A549 (cell line): ENCODE results near the gene NRXN3. TPM values are rescaled to one million over a fixed set of nuclear protein-coding genes. Genes with fewer than 3 reads are reported as not detected.

Experiments
- ATAC-seq, 2 experiments: fragments of 200-7000 bp in 1 of 2; fragments of >200 bp in 1 of 2; cut with Nextera tagmentation in 1 of 2; cut with Tn5 transposase in 1 of 2; 3 replicates each; pipeline versions ENCODE4 v1.8.0 to v1.9.1; 2018 to 2020; ENCODE audit warnings: mild to moderate bottlenecking in 1 of 2, moderate library complexity in 1 of 2
- CTCF ChIA-PET: fragments of 300-600 bp; sonication (Branson Sonifier 250); formaldehyde crosslinking; extraction: SDS; loops from one replicate; lab custom pipeline; 2021; ENCODE audit warnings: antibody characterized with exemption, inconsistent platforms; lab: Yijun Ruan, JAX
- POLR2A ChIA-PET: fragments of 350-600 bp; formaldehyde crosslinking; extraction: SDS; loops from one replicate; lab custom pipeline; 2021; ENCODE audit warnings: antibody characterized with exemption, inconsistent platforms; lab: Yijun Ruan, JAX
- DNase-seq, 2 experiments: peaks; one replicate each; pipeline versions ENCODE4 v3.0.0 to v3.0.0-alpha.2; 2011 to 2016; ENCODE audit warnings: low read depth in 1 of 2, low spot score in 1 of 2
- FAIRE-seq: peaks from 2 replicates; lab custom pipeline; 2011; peaks lifted over from hg19 to GRCh38; lab: Jason Lieb, UNC
- H3K27ac ChIP-seq, 2 experiments: fragments of >200 bp; sonication (Bioruptor Twin); formaldehyde crosslinking; 3 replicates each; pipeline ENCODE4 v1.5.1; 2016 to 2017
- H3K4me1 ChIP-seq: fragments of >200 bp; sonication (Bioruptor Twin); formaldehyde crosslinking; 3 replicates; pipeline ENCODE4 v1.6.1; 2016
- H3K4me2 ChIP-seq: fragments of >200 bp; sonication (Bioruptor Twin); formaldehyde crosslinking; 3 replicates; pipeline ENCODE4 v1.6.1; 2016
- H3K4me3 ChIP-seq: fragments of >200 bp; sonication (Bioruptor Twin); formaldehyde crosslinking; 3 replicates; pipeline ENCODE4 v1.5.1; 2016
- H3K9me3 ChIP-seq: fragments of >200 bp; sonication (Bioruptor Twin); formaldehyde crosslinking; 3 replicates; pipeline ENCODE4 v1.6.1; 2016
- CBX2 ChIP-seq: fragments of 200-600 bp; sonication (generic); IDR thresholded peaks from 2 replicates; pipeline ENCODE4 v1.6.1; 2016; ENCODE audit warnings: low read depth, mild to moderate bottlenecking, borderline replicate concordance
- CHD4 ChIP-seq: fragments of 200-600 bp; sonication (generic); IDR thresholded peaks from 2 replicates; pipeline ENCODE4 v1.6.1; 2016; ENCODE audit warnings: antibody characterized with exemption, mild to moderate bottlenecking, borderline replicate concordance
- EHMT2 ChIP-seq: fragments of 200-600 bp; sonication (generic); IDR thresholded peaks from 2 replicates; pipeline ENCODE4 v1.6.1; 2016; ENCODE audit warnings: antibody characterized with exemption, low read depth, mild to moderate bottlenecking, moderate library complexity
- EP300 ChIP-seq, 2 experiments: fragments of >200 bp; sonication (Bioruptor Twin); formaldehyde crosslinking; IDR thresholded peaks; 2 replicates in 1 of 2; 3 replicates in 1 of 2; pipeline ENCODE4 v1.6.1; 2016 to 2017
- FOSL2 ChIP-seq, 2 experiments: fragments of 450-650 bp in 1 of 2; fragments of >200 bp in 1 of 2; sonication (Bioruptor Twin) in 1 of 2; formaldehyde crosslinking; IDR thresholded peaks; 2 replicates each; pipeline versions ENCODE4 v1.5.0 to v1.6.1; 2016 to 2020; ENCODE audit warnings: mild to moderate bottlenecking in 1 of 2, moderate library complexity in 1 of 2
- HEYL ChIP-seq: fragments of 250-450 bp; sonication (Bioruptor Pico); IDR thresholded peaks from 2 replicates; pipeline ENCODE4 v1.8.0; 2021; ENCODE audit warnings: mild to moderate bottlenecking, moderate library complexity
- HOXA7 ChIP-seq: fragments of 250-450 bp; sonication (Bioruptor Pico); IDR thresholded peaks from 2 replicates; pipeline ENCODE4 v1.5.0; 2020; ENCODE audit warnings: mild to moderate bottlenecking, moderate library complexity
- HOXB13 ChIP-seq: fragments of 250-450 bp; sonication (Bioruptor Pico); IDR thresholded peaks from 2 replicates; pipeline ENCODE4 v1.5.0; 2020; ENCODE audit warnings: low read depth, mild to moderate bottlenecking, moderate library complexity
- HOXB5 ChIP-seq: fragments of 250-450 bp; sonication (Bioruptor Pico); IDR thresholded peaks from 2 replicates; pipeline ENCODE4 v1.5.0; 2020; ENCODE audit warnings: mild to moderate bottlenecking, moderate library complexity
- JUN ChIP-seq, 2 experiments: fragments of >200 bp; sonication (Bioruptor Twin); formaldehyde crosslinking; IDR thresholded peaks; 2 replicates in 1 of 2; 3 replicates in 1 of 2; pipeline ENCODE4 v1.6.1; 2016 to 2017
- MAFK ChIP-seq: fragments of 450-650 bp; IDR thresholded peaks from 2 replicates; pipeline ENCODE4 v1.6.1; 2014; ENCODE audit not compliant: partially characterized antibody
- MAZ ChIP-seq: fragments of 150-350 bp; IDR thresholded peaks from 2 replicates; pipeline ENCODE4 v1.6.1; 2014; ENCODE audit warnings: antibody characterized with exemption, low read depth, low read length, borderline replicate concordance
- NPAS2 ChIP-seq: fragments of 250-450 bp; sonication (Bioruptor Pico); IDR thresholded peaks from 2 replicates; pipeline ENCODE4 v1.8.0; 2022; ENCODE audit warnings: mild to moderate bottlenecking, moderate library complexity, borderline replicate concordance
- RCOR1 ChIP-seq: fragments of 150-350 bp; IDR thresholded peaks from 2 replicates; pipeline ENCODE4 v1.6.1; 2014; ENCODE audit warnings: antibody characterized with exemption, low read length, low read depth
- SMC3 ChIP-seq: fragments of >200 bp; sonication (Bioruptor Twin); formaldehyde crosslinking; IDR thresholded peaks from 3 replicates; pipeline ENCODE4 v1.6.1; 2018; ENCODE audit warnings: inconsistent platforms
- TFCP2L1 ChIP-seq: fragments of 250-450 bp; sonication (Bioruptor Pico); IDR thresholded peaks from 2 replicates; pipeline ENCODE4 v1.5.0; 2021; ENCODE audit warnings: mild to moderate bottlenecking
- WGBS: methylation state at CpG from one replicate; pipeline ENCODE4 v1.1.6; 2017; ENCODE audit errors: missing lambda C conversion rate; 5-methylcytosine and 5-hydroxymethylcytosine counted together
- polyA plus RNA-seq, 4 experiments: library from polyadenylated mRNA; depleted of rRNA in 3 of 4; stranded (reverse); fragments of >200 nt; fragmentation: RNase III in 1 of 4; extraction: RNeasy Plus Mini Kit Qiagen cat#74134 plus additional on column Dnase treatment in 1 of 4; gene quantifications; 2 replicates in 3 of 4; 3 replicates in 1 of 4; pipeline ENCODE4 v1.2.3, GENCODE V29; 2011 to 2017
- TF ChIP-seq, protein P1 (sequence below): fragments of 150-350 bp; IDR thresholded peaks from 2 replicates; pipeline ENCODE4 v1.6.1; 2014; ENCODE audit warnings: low read depth, mild to moderate bottlenecking, low read length
- TF ChIP-seq, protein P2 (sequence below): fragments of >200 bp; sonication (Bioruptor Twin); formaldehyde crosslinking; IDR thresholded peaks from 3 replicates; pipeline ENCODE4 v1.5.1; 2016
- TF ChIP-seq, protein P3 (sequence below): IDR thresholded peaks from 2 replicates; pipeline ENCODE4 v1.6.1; 2012
- TF ChIP-seq, protein P4 (sequence below): fragments of 200-600 bp; sonication (generic); IDR thresholded peaks from 2 replicates; pipeline ENCODE4 v1.6.1; 2016; ENCODE audit warnings: antibody characterized with exemption, mild to moderate bottlenecking, moderate library complexity

Gene NRXN3
- polyA plus RNA-seq, 2 of the 4 experiments (the other 2 are of a cell fraction): 0.62 to 2.3 TPM

DNA sequence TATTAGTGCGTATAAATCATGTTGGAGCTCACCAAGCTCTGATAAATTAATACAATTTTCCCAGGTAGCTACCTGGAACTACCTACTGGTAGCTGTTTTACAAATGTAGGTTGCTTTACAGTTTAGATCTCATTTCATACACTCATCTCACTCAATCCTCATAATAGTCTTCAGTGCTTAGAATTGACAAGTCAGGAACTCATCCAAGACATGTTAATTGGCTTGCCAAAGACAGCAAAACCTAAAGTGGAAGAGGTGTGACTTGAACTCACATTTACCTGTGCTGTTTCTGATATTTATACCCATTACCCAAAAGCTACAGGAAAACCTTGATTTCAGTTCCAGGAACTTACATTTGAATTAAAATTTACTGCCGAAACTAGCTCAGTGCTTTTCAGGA lies 1744.4 kb downstream of the NRXN3 start:
- DNase-seq (no peak), FAIRE-seq (no peak), ATAC-seq (no peak)
- Histone ChIP-seq H3K4me1 (no peaks in the 10 kb centered on the region), H3K9me3 (peaks cover 11% of the 10 kb centered on the region; the same call in 1 of the 3 replicates), H3K4me3 (no peak overlapping the region), H3K4me2 (no peak overlapping the region), H3K27ac (no peak overlapping the region)
- 13% methylated on average over 2 of the region's 2 CpGs for WGBS
- POLR2A ChIA-PET: no interaction called here
- TF ChIP-seq EHMT2: no peak
- no peak for TF ChIP-seq NPAS2 (CRISPR knock-in tag)
- no peak for TF ChIP-seq CHD4
- TF ChIP-seq MAZ: no peak
- TF ChIP-seq, protein P1, sequence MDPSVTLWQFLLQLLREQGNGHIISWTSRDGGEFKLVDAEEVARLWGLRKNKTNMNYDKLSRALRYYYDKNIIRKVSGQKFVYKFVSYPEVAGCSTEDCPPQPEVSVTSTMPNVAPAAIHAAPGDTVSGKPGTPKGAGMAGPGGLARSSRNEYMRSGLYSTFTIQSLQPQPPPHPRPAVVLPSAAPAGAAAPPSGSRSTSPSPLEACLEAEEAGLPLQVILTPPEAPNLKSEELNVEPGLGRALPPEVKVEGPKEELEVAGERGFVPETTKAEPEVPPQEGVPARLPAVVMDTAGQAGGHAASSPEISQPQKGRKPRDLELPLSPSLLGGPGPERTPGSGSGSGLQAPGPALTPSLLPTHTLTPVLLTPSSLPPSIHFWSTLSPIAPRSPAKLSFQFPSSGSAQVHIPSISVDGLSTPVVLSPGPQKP: no peak
- no peak for TF ChIP-seq MAFK
- no peak for TF ChIP-seq HOXB5
- TF ChIP-seq SMC3: no peak
- TF ChIP-seq CBX2: no peak
- no peak for TF ChIP-seq HEYL (CRISPR knock-in tag)
- TF ChIP-seq, protein P2, sequence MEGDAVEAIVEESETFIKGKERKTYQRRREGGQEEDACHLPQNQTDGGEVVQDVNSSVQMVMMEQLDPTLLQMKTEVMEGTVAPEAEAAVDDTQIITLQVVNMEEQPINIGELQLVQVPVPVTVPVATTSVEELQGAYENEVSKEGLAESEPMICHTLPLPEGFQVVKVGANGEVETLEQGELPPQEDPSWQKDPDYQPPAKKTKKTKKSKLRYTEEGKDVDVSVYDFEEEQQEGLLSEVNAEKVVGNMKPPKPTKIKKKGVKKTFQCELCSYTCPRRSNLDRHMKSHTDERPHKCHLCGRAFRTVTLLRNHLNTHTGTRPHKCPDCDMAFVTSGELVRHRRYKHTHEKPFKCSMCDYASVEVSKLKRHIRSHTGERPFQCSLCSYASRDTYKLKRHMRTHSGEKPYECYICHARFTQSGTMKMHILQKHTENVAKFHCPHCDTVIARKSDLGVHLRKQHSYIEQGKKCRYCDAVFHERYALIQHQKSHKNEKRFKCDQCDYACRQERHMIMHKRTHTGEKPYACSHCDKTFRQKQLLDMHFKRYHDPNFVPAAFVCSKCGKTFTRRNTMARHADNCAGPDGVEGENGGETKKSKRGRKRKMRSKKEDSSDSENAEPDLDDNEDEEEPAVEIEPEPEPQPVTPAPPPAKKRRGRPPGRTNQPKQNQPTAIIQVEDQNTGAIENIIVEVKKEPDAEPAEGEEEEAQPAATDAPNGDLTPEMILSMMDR: no peak
- CTCF ChIA-PET: no interaction called here

DNA sequence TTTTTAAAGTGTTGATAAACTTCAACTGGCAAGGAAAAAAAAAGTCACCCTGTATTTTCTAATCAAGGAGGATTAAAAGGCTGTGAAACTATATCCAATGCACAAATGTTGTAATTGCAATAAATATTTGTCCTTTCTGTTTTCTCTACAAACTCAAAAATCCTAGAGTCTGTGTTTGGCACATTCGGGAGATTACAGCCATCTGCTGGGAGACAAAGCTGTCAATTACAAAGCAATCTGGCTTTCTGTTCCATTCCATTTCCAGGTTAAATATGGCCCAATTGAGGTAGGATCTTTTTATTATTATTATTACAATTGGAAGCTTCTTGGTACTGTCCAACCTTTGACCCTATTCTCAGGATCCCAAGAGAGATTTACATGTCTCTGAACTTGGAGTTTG lies 1745.2 kb downstream of the NRXN3 start:
- no peaks in the 10 kb centered on the region for H3K4me1 ChIP-seq
- TF ChIP-seq EP300 (IDR thresholded peaks at IDR 0.05) (no peak), HOXA7 (no peak), RCOR1 (no peak), JUN (IDR thresholded peaks at IDR 0.05) (no peak), TFCP2L1 (no peak), FOSL2 (IDR thresholded peaks at IDR 0.05) (no peak), FOSL2 (CRISPR knock-in tag; IDR thresholded peaks at IDR 0.05) (no peak), HOXB13 (no peak)
- TF ChIP-seq, protein P3, sequence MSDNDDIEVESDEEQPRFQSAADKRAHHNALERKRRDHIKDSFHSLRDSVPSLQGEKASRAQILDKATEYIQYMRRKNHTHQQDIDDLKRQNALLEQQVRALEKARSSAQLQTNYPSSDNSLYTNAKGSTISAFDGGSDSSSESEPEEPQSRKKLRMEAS: no peak
- TF ChIP-seq, protein P4, sequence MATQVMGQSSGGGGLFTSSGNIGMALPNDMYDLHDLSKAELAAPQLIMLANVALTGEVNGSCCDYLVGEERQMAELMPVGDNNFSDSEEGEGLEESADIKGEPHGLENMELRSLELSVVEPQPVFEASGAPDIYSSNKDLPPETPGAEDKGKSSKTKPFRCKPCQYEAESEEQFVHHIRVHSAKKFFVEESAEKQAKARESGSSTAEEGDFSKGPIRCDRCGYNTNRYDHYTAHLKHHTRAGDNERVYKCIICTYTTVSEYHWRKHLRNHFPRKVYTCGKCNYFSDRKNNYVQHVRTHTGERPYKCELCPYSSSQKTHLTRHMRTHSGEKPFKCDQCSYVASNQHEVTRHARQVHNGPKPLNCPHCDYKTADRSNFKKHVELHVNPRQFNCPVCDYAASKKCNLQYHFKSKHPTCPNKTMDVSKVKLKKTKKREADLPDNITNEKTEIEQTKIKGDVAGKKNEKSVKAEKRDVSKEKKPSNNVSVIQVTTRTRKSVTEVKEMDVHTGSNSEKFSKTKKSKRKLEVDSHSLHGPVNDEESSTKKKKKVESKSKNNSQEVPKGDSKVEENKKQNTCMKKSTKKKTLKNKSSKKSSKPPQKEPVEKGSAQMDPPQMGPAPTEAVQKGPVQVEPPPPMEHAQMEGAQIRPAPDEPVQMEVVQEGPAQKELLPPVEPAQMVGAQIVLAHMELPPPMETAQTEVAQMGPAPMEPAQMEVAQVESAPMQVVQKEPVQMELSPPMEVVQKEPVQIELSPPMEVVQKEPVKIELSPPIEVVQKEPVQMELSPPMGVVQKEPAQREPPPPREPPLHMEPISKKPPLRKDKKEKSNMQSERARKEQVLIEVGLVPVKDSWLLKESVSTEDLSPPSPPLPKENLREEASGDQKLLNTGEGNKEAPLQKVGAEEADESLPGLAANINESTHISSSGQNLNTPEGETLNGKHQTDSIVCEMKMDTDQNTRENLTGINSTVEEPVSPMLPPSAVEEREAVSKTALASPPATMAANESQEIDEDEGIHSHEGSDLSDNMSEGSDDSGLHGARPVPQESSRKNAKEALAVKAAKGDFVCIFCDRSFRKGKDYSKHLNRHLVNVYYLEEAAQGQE: no peak
- FAIRE-seq: no peak
- no peak overlapping the region for H3K4me2 ChIP-seq
- no peak overlapping the region for H3K4me3 ChIP-seq
- peaks cover 11% of the 10 kb centered on the region; the same call in 1 of the 3 replicates for H3K9me3 ChIP-seq
- 41% methylated on average over 1 of the region's 1 CpG for WGBS
- no peak overlapping the region for H3K27ac ChIP-seq
- no peak for DNase-seq
- ChIA-PET CTCF (no interaction called here), POLR2A (no interaction called here)
- ATAC-seq: no peak
